Measurements from ENCODE around the gene NRXN2.
"Not testable (repeated sequence)": the region's sequence is repeated elsewhere in the genome, so short reads cannot be mapped to it uniquely, and the experiment has no call there.

The NRXN2 gene

GRCh38 chr11:64566042-64566914 is 156.7 kb downstream of the NRXN2 start:
- peak; percentile 89 for DNase-seq (ENCODE audit: low read depth)
- H3K4me3 ChIP-seq (ENCODE audit: control insufficient read depth, low read depth, low read length), result no peak overlapping the region
- no peak for TF ChIP-seq CTCF (conservative IDR thresholded peaks at IDR 0.05; ENCODE audit: control insufficient read depth, insufficient read depth, low read depth, low read length)

- H3K4me3 ChIP-seq (ENCODE audit: control insufficient read depth, low read depth, low read length), result no peak overlapping the region
- TF ChIP-seq CTCF (conservative IDR thresholded peaks at IDR 0.05; ENCODE audit: control insufficient read depth, insufficient read depth, low read depth, low read length), result no peak
- DNase-seq (ENCODE audit: low read depth), result no peak
These were observed 157.8 kb downstream of the NRXN2 start for GRCh38 chr11:64564947-64565889.

- no peak for DNase-seq (ENCODE audit: low read depth)
- no peak overlapping the region for H3K4me3 ChIP-seq (ENCODE audit: control insufficient read depth, low read depth, low read length)
- TF ChIP-seq CTCF (conservative IDR thresholded peaks at IDR 0.05; ENCODE audit: control insufficient read depth, insufficient read depth, low read depth, low read length), result no peak
These were observed 158.6 kb downstream of the NRXN2 start for GRCh38 chr11:64564419-64564818.

GRCh38 chr11:64563966-64564365 is 159.0 kb downstream of the NRXN2 start:
- no peak overlapping the region for H3K4me3 ChIP-seq (ENCODE audit: control insufficient read depth, low read depth, low read length)
- TF ChIP-seq CTCF (conservative IDR thresholded peaks at IDR 0.05; ENCODE audit: control insufficient read depth, insufficient read depth, low read depth, low read length), result no peak

GRCh38 chr11:64562723-64563351 is 160.2 kb downstream of the NRXN2 start:
- TF ChIP-seq CTCF (conservative IDR thresholded peaks at IDR 0.05; ENCODE audit: control insufficient read depth, insufficient read depth, low read depth, low read length), result no peak
- no peak for DNase-seq (ENCODE audit: low read depth)
- no peak overlapping the region for H3K4me3 ChIP-seq (ENCODE audit: control insufficient read depth, low read depth, low read length)

More at GRCh38 chr11:64563966-64564365, 159.0 kb downstream of the NRXN2 start:
- no peak for DNase-seq (ENCODE audit: low read depth)

- H3K4me3 ChIP-seq (ENCODE audit: control insufficient read depth, low read depth, low read length), result no peak overlapping the region
- no peak for TF ChIP-seq CTCF (conservative IDR thresholded peaks at IDR 0.05; ENCODE audit: control insufficient read depth, insufficient read depth, low read depth, low read length)
- DNase-seq (ENCODE audit: low read depth), result no peak
These were observed 160.8 kb downstream of the NRXN2 start for GRCh38 chr11:64561984-64562722.

- DNase-seq (ENCODE audit: low read depth); H3K4me3 ChIP-seq (ENCODE audit: control insufficient read depth, low read depth, low read length): not testable (repeated sequence)
These were observed 161.6 kb downstream of the NRXN2 start for GRCh38 chr11:64561429-64561828.

All from fibroblast of mammary gland (primary cell).